Measurements from ENCODE around the gene FAM193A.

FAM193A gene

GRCh38 chr4:2691952-2692435 lies 155.5 kb downstream of the FAM193A start:
- no peak for DNase-seq (ENCODE audit: low read depth)
- TF ChIP-seq CTCF (IDR thresholded peaks at IDR 0.05; ENCODE audit: control insufficient read depth, insufficient read depth, low read depth, low read length, missing control alignments) = no peak
- H3K4me3 ChIP-seq (ENCODE audit: control insufficient read depth, low read depth, low read length) = no peak overlapping the region

- TF ChIP-seq CTCF (IDR thresholded peaks at IDR 0.05; ENCODE audit: control insufficient read depth, insufficient read depth, low read depth, low read length, missing control alignments) = no peak
- H3K4me3 ChIP-seq (ENCODE audit: control insufficient read depth, low read depth, low read length) = no peak overlapping the region
- DNase-seq (ENCODE audit: low read depth) = no peak
Measured at GRCh38 chr4:2694691-2695090, 158.2 kb downstream of the FAM193A start.

- no peak overlapping the region for H3K4me3 ChIP-seq (ENCODE audit: control insufficient read depth, low read depth, low read length)
- no peak for TF ChIP-seq CTCF (IDR thresholded peaks at IDR 0.05; ENCODE audit: control insufficient read depth, insufficient read depth, low read depth, low read length, missing control alignments)
- DNase-seq (ENCODE audit: low read depth) = no peak
Measured at GRCh38 chr4:2695346-2696060, 159.1 kb downstream of the FAM193A start.

- no peak overlapping the region for H3K4me3 ChIP-seq (ENCODE audit: control insufficient read depth, low read depth, low read length)
- TF ChIP-seq CTCF (IDR thresholded peaks at IDR 0.05; ENCODE audit: control insufficient read depth, insufficient read depth, low read depth, low read length, missing control alignments) = no peak
- no peak for DNase-seq (ENCODE audit: low read depth)
Measured at GRCh38 chr4:2696423-2696822, 160.0 kb downstream of the FAM193A start.

GRCh38 chr4:2697995-2698414 lies 161.6 kb downstream of the FAM193A start:
- DNase-seq (ENCODE audit: low read depth) = no peak

GRCh38 chr4:2698504-2698903 lies 162.1 kb downstream of the FAM193A start:
- no peak for DNase-seq (ENCODE audit: low read depth)
- no peak overlapping the region for H3K4me3 ChIP-seq (ENCODE audit: control insufficient read depth, low read depth, low read length)
- TF ChIP-seq CTCF (IDR thresholded peaks at IDR 0.05; ENCODE audit: control insufficient read depth, insufficient read depth, low read depth, low read length, missing control alignments) = no peak

More at GRCh38 chr4:2697995-2698414, 161.6 kb downstream of the FAM193A start:
- no peak for TF ChIP-seq CTCF (IDR thresholded peaks at IDR 0.05; ENCODE audit: control insufficient read depth, insufficient read depth, low read depth, low read length, missing control alignments)
- no peak overlapping the region for H3K4me3 ChIP-seq (ENCODE audit: control insufficient read depth, low read depth, low read length)

Measured in AG09309 (cell line).